Measurements from ENCODE around the gene CDC73.

DNA sequence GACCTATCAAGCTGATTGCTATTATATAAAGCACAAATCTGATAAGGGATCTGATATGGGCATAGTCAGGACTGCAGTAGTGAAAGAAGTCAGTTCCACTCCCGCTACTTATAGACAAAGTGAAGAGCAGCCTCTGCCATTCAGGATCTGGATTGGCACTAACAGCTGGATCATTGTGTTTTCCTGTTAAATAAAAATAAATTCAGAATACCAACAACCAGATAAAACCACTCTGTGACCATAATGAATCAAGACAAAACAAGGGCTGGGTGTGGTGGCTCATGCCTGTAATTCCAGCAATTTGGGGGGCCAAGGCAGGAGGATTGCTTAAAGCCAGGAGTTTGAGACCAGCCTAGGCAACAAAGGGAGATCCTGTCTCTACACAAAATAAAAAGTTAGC, 11.6 kb upstream of the CDC73 start:
- TF ChIP-seq, protein P1, sequence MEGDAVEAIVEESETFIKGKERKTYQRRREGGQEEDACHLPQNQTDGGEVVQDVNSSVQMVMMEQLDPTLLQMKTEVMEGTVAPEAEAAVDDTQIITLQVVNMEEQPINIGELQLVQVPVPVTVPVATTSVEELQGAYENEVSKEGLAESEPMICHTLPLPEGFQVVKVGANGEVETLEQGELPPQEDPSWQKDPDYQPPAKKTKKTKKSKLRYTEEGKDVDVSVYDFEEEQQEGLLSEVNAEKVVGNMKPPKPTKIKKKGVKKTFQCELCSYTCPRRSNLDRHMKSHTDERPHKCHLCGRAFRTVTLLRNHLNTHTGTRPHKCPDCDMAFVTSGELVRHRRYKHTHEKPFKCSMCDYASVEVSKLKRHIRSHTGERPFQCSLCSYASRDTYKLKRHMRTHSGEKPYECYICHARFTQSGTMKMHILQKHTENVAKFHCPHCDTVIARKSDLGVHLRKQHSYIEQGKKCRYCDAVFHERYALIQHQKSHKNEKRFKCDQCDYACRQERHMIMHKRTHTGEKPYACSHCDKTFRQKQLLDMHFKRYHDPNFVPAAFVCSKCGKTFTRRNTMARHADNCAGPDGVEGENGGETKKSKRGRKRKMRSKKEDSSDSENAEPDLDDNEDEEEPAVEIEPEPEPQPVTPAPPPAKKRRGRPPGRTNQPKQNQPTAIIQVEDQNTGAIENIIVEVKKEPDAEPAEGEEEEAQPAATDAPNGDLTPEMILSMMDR (conservative IDR thresholded peaks at IDR 0.05; ENCODE audit: low read depth, low read length), result no peak
- TF ChIP-seq EZH2 (IDR thresholded peaks at IDR 0.05; ENCODE audit: low read length, unreplicated experiment) (no peak), EZH2phosphoT487 (IDR thresholded peaks at IDR 0.05; ENCODE audit: borderline replicate concordance, low read length) (no peak)

Data from PC-3 (cell line).